DMS79 (cell line): ENCODE measurements around the gene PRKD3.
"Not testable (repeated sequence)": the region's sequence is repeated elsewhere in the genome, so short reads cannot be mapped to it uniquely, and the experiment has no call there.

Source experiments
- DNase-seq: peaks from one replicate; lab custom pipeline; 2025; lab: John Stamatoyannopoulos, UW

The PRKD3 gene

GRCh38 chr2:37316181-37316580 lies 8.5 kb downstream of the PRKD3 start:
- DNase-seq = no peak

- DNase-seq = no peak
These were observed 9.3 kb downstream of the PRKD3 start for GRCh38 chr2:37315364-37315763.

- no peak for DNase-seq
These were observed 17.1 kb downstream of the PRKD3 start for GRCh38 chr2:37307500-37307899.

- DNase-seq = no peak
These were observed 18.6 kb downstream of the PRKD3 start for GRCh38 chr2:37306024-37306423.

- no peak for DNase-seq
These were observed 21.9 kb downstream of the PRKD3 start for GRCh38 chr2:37302701-37303252.

- DNase-seq = no peak
These were observed 23.2 kb downstream of the PRKD3 start for GRCh38 chr2:37301408-37301807.

- no peak for DNase-seq
These were observed 24.1 kb downstream of the PRKD3 start for GRCh38 chr2:37300578-37300977.

- DNase-seq = no peak
These were observed 24.5 kb downstream of the PRKD3 start for GRCh38 chr2:37300146-37300545.

- no peak for DNase-seq
These were observed 27.0 kb downstream of the PRKD3 start for GRCh38 chr2:37297632-37298031.

- DNase-seq = no peak
These were observed 29.1 kb downstream of the PRKD3 start for GRCh38 chr2:37295469-37296073.

GRCh38 chr2:37294858-37295257 lies 29.8 kb downstream of the PRKD3 start:
- not testable (repeated sequence) for DNase-seq

GRCh38 chr2:37291680-37292079 lies 33.0 kb downstream of the PRKD3 start:
- no peak for DNase-seq

GRCh38 chr2:37287966-37288365 lies 36.7 kb downstream of the PRKD3 start:
- DNase-seq = no peak

GRCh38 chr2:37284381-37284780 lies 40.3 kb downstream of the PRKD3 start:
- no peak for DNase-seq

GRCh38 chr2:37283207-37283606 lies 41.4 kb downstream of the PRKD3 start:
- no peak for DNase-seq

- DNase-seq = no peak
These were observed 41.9 kb downstream of the PRKD3 start for GRCh38 chr2:37282746-37283145.

GRCh38 chr2:37281916-37282315 lies 42.7 kb downstream of the PRKD3 start:
- DNase-seq = no peak

- DNase-seq = no peak
These were observed 48.3 kb downstream of the PRKD3 start for GRCh38 chr2:37276291-37276690.
